ENCODE data around the gene ITGB1.
"Not testable (repeated sequence)": the region's sequence is repeated elsewhere in the genome, so short reads cannot be mapped to it uniquely, and the experiment has no call there.

The ITGB1 gene

DNA sequence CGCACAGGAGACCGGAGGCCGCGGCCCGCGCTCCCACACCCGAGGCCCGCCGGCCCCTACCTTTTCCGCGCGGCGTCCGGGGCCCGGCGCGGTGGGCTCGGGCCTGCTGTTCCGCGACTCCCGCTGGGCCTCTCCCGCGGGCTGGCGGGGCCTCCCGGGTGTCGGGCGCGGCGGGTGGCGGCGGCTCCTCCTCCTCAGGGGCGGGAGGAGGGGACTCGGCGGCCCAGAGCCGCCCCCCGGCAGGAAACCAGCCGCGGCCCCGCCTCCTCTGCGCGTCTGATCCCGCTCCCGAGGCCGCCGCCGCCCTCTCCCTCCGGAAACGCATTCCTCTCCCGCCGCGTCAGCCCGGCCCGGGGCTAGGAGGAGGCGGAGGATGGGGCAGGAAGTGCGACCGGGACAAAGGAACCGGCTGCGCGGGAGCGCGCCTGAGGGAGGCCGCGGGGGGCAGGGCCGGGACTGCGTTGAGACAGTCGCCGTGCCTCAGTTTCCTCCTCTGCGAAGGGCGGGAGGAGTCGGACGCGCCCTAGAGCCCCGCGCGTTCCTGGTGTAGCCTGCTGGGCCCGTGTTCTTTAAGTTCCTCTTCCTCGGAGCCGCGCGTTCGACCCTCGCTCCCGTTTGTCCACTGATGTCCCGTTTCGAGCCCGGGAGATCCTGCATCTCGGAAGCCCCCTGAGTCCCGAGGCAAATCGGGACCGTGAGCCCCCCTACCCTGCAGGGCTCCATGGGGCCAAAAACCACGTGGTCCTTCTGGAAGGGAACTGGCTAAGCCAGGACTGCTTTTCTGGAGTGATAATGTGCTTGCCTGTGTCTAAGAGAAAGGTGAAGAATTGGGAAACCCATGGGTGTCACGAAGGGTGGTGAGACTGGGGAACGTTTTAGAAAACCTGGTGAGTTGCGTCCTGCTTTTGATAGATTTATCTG lies at the start of gene ITGB1:
Gene ITGB1 (minus strand): TSS at position 146 of the 921 bp plus-strand sequence. CDS start 22,672 bp downstream, outside the sequence.
- DNase-seq: peak; percentile 59 to 78 (median 69)

DNA sequence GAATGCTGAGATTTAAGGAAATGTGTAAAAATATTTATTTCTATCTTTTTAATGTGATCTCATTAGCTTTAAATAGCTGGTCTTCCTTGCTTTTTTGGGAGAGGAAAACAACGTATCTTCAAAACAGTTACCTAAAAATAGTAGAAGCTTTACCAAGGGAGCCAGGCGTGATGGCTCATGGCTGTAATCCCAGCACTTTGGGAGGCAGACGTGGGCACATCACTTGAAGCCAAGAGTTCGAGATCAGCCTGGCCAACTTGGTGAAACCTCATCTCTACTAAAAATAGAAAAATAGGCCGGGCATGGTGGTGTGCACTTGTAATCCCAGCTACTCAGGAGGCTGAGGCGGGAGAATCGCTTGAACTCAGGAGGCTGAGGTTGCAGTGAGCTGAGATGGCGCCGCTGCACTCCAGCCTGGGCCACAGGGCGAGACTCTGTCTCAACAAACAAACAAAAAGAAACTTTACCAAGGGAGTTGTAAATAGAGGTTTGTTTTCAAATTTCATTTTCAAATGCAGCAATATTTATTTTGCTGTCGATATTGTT lies 48.4 kb upstream of the ITGB1 start:
- DNase-seq: no peak

DNA sequence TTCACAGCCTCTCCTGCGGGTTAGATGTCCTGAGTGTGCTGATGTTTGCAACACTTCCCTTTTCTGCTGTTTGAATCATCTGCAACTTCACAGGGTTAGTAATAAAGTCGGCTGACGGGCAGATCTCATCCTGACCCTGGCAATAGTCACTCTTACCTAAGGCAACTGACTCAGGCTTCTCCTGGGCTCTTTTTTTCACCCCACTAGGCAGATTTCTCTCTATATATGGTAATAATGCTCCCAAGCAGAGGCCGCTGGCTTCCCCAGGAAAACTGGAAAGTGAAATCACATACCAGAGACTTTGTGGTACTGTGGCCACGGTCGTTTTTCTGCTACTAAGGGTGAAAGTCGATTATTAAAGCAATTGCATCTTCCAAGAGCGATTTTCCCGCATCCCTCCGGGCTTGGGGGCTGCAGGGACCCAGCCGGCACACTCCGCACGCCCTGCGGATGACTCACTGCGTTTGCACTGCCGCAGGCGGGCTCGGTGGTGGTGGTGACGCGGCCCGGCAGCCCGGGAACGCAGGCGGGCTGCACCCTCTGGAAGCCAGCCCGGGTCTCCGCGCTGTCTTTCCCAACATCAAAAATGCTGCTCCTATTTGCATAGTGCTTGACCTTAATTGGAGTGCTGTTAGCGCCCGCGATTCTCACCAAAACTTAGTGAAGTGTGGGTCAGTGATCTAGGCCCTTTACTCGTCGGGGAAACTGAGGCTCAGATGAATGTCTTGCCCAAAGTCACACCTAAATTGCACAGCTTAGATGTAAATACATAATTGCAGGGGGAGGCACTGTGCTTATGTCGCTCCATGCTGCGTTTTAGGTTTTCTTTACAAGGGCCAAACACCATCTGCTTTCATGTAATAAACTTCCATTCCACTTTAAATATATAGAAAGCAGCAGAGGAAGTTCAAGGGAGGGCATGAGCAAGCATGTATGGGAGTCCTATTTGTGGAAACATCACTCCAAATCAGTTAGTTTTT lies 47.6 kb upstream of the ITGB1 start:
- no peak for DNase-seq

DNA sequence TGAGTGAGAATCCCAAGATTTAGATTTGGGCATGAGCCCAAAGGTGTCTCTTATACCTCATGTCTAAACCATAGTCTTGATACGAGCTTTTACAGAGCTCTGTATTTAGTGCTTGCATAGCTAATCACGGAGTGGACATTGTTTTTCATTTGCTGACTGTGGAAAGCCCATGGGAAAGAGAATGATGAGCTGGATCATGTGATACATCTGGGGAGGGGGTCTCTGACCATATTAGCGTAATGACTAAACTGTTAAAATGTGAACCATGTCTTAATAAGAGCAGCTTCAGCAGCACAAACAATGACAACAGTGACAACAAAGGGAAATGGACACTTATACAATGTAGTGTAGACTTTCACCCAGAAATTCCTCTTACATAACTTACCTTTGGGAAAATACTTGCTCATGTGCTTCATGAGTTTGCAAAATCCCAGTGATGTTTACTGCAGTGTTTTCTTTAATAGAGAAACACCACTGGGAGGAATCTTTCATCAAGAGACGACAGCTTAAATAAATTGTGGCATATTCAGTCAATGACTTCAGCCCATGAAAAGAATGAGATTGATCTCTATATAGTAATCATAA lies 44.0 kb upstream of the ITGB1 start:
- DNase-seq: no peak

DNA sequence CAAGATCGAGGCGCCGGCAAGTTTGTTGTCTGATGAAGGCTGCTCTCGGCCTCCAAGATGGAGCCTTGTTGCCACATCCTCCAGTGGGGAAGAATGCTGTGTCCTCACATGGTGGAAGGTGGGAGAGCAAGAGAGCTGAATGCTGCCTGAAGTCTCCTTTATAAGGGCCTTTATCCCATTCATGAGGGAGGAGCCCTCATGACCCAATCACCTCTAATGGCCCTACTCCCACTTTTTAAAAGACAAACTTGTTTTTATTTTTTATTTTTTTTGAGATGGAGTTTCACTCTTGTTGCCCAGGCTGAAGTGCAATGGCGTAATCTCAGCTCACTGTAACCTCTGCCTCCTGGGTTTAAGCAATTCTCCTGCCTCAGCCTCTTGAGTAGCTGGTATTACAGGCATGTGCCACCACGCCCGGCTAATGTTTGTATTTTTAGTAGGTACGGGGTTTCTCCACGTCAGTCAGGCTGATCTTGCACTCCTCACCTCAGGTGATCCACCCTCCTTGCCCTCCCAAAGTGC lies 40.1 kb upstream of the ITGB1 start:
- not testable (repeated sequence) for DNase-seq

DNA sequence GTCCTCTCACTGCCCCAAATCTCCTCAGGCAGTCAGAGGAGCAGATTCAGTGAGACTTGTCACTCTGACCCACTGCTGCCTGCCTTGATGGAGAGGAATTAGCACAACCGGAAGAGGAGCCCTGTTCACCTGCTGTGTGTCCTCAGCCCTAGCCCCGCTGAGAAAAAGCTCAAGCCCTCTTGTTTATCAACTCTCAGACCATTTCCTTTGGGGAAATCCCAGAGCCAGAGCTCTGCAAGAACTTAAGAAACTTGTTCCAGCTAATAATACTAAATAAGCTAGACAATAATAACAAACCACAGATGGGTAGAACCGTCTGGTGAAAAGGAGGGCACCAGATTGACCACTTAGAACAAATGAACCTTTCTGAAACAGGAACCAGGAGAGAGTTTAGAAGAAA lies 37.7 kb upstream of the ITGB1 start:
- no peak for DNase-seq

DNA sequence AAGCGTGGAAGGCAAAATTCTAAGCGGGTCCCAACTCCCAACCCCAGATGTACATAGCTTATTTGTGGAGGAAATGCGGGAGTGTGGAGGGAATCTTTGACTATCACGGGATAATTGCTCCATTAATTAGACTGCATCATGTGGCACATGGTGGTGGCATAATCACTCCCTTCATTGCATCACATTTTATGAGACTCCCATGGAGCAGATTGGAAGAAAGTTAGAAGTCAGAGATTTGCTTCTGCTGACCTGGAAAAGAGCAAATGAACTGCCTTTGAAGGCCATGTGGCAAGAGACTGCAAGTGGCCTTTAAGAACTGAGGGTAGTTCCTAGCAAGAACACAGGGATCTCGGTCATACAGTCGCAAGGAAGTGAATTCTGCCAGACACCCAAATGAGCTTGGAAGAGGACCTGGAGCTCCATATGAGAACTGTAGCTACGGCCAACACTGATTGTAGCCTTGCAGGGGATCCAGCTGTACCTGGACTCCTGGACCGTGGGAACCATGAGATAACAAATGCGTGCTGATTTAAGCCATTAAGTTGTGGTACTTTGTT lies 37.1 kb upstream of the ITGB1 start:
- no peak for DNase-seq

DNA sequence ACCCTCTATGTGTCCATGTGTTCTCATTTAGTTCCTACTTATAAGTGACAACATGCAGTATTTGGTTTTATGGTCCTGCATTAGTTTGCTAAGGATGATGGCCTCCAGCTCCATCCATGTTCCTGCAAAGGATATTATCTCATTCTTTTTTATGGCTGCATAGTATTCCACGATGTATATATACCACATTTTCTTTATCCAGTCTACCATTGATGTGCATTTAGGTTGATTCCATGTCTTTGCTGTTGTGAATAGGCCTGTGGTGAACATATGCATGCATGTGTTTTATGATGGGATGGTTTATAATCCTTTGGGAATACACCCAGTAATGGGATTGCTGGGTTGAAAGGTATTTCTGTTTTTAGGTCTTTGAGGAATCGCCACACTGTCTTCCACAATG lies 36.6 kb upstream of the ITGB1 start:
- not testable (repeated sequence) for DNase-seq

DNA sequence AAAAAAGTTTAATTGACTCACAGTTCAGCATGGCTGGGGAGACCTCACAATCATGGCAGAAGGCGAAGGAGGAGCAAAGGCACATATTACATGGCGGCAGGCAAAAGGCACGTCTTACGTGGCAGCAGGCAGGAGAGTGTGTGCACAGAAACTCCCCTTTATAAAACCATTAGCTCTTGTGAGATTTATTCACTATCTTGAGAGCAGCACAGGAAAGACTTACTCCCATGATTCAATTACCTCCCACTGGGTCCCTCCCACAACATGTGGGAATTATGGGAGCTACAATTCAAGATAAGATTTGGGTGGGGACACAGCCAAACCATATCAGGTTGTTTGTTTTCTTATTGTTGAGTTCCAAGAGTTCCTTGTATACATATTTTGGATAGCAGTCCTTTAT lies 34.3 kb upstream of the ITGB1 start:
- not testable (repeated sequence) for DNase-seq

DNA sequence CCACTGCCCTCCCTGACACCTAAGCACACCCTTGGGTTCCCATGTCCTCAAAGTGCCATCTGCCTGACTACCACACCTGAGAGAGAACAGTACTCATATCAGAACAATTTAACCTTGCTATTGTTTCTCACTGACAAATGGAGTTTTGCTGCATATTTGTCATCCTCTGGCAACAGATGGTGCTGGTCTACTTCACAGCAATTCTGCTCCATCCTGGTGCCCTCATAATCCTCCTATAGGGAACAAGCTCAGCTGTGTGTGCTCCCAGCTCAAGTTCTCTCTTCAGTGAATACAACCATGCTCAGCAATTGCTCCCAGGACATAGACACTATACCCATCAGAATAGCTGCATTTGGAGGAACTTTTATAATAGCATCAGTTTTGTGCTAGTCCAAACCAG lies 32.8 kb upstream of the ITGB1 start:
- DNase-seq: no peak

DNA sequence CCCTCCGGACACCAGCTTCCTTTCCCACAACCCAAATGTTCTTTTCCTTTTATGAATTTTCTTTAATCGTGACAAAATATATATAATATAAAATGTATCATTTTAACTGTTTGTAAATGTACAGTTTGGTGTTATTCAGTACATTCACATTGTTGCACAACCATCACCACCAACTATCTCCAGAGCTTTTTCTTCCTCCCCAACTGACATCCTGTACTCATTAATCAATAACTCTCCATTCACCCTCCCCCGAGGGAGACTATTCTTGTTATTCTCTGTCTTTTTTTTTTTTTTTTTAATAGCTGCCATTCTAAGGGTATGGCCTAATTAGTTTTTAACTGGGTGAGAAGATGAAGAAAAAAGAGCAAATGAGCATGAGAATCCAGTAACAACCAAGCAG lies 30.6 kb upstream of the ITGB1 start:
- DNase-seq: no peak

DNA sequence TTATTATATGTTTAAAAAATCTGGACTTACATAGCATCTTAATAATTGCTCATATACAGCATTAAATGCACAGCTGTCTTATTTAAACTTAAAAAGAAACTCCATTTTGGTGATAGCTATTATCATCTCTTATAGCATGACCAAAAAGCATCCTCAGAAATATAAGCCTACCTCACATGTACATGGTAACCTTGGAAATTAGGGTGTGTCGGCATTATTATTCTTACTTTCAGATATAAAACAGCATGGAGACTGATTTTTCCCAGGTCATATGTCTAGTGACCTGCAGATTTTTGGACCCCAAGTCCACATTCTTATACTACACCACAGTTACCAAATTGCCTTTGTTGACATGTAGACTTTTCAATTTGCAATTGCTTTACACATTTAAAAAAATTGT lies 29.1 kb upstream of the ITGB1 start:
- DNase-seq: no peak

DNA sequence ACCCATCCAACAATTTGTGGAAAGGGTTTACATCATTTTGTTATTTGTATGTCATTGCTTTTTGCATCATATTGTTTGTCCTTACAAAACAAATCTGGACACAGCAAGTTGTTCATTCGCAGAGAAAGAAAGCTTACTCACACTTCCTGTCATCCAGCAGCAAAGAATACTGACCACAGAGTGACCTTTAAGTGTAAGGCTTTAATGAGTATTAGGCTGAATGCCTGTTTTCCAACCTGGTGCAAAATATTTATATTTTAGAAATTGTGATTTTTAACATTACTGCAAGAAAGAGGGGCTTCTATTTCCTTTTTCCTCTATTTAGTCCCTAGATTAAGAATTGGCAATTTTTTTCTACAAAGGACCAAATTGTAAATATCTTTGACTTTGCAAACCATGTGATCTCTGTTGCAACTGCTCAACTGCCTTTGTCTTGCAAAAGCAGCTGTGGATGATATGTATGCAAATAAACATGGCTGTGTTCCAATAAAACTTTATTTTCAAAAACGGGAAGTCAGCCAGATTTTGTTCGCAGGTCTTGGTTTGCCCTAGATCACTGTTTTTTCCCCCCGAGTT lies 27.8 kb upstream of the ITGB1 start:
- DNase-seq: no peak

DNA sequence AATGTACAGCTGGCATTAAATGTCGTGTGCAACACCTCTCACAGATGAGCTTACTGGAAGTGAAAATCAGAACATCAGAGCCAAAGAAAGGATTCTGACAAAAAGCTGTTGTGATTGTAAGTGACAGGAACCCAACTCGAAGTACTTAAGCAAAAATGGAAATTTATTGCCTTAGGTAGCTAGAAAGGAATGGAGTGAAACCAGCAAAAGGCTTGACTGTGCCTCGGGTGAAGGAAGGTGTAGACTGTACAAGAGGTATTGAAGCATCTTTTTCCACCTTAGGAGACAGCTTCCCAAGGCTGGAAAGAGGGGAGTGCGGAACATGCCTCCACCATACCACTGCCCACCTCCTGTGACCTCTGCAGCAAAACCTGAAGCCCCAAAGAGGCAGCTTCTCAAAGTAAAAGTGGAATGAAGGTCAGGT lies 27.3 kb upstream of the ITGB1 start:
- DNase-seq: no peak

DNA sequence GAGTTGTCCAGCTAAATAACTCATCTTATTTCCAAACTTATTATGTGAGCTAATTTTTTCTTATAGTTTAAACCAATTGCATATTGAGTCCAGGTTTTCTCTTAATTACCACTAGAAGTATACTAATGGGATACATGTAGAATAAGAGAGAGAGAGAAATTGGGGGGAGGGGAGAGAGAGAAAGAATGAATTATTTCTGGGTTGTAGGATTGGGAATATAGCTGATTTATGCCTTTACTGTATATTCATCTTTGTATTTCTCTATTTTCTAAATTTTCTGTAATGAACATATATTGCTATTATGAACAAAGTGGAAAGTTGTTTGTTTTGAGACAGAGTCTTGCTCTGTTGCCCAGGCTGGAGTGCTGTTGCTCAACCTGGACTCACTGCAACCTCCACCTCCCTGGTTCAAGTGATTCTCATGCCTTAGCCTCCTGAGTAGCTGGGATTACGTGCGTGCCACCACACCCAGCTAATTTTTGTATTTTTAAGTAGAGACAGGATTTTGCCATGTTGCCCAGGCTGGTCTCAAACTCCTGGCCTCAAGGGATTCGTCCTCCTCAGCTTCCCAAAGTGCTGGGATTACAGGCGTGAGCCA lies 26.1 kb upstream of the ITGB1 start:
- no peak for DNase-seq

DNA sequence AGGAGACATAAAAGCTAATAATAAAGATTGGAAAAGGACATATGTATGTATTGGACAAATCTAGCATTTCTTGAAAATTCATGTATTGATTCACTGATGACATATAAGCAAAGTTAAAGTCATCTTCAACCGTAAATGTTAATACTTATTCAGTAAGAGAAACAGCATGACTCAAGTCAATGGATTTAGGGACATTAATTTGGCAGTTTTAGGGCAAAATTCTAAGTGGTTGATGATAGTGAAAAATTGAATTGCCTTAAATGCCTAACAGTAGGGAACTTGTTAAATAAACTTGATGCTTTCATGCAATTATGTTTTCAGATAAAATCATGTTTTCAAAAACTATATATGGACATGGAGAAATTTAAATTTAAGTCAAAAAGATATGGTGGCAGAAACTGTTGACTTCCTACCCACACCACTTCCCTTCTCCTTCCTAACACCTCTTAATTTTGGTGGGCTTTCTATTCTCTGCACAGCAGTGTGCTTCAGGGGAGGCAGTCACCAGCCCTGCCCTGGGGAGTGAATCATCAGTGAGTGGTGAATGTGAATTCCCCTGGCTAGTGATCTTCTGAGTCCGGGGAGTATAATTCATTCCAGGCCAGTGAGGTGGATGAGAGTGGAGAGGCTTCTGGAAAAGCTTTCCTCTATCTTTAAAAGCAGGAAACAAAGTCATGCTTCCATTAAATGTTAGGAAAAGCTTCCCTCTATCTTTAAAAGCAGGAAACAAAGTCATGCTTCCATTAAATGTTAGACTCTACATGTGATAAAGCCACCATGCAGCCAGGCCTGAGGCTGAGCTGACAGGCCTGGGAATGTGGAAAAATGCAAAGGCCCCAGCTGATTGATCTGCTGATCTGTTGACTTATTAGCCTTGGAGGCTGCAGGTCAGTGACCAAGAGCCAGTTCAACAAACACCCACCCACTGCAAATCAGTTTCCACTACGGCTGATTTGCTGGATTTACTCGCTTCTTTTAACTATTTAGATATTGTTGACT lies 25.2 kb upstream of the ITGB1 start:
- no peak for DNase-seq

DNA sequence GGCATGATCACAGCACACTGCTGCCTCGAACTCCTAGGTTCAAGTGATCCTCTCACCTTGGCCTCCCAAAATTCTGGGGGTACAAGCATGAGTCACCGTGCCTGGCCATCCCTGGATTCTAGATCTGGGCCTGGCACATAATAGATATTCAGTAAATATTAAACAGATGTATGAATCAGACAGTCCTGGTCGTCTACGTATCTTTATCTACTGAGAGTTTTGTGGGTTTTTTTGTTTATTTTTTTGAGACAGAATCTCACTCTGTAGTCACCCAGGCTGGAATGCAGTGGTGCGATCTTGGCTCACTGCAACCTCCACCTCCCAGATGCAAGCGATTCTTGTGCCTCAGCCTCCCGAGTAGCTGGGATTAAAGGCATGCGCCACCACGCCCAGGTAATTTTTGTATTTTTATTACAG lies 24.3 kb upstream of the ITGB1 start:
- DNase-seq: no peak

DNA sequence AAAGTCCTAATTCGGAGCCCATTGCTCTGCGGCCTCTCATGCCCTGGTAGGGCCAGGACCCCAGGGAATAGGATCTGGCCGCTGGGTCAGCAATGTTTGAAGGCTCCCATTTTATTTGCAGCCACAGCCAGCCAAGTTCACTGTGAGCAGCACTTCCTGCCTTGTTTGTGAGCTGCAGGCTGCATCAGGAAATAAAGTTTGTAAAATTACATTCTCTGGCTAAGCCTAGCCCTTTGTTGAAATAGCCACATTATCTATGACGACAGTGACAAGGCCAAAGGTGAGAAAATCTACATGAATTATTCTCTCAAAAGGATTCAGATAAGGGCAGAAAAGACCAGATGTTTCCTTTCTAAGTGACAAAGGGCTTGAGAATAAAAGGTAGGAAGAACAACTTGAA lies 23.7 kb upstream of the ITGB1 start:
- no peak for DNase-seq

DNA sequence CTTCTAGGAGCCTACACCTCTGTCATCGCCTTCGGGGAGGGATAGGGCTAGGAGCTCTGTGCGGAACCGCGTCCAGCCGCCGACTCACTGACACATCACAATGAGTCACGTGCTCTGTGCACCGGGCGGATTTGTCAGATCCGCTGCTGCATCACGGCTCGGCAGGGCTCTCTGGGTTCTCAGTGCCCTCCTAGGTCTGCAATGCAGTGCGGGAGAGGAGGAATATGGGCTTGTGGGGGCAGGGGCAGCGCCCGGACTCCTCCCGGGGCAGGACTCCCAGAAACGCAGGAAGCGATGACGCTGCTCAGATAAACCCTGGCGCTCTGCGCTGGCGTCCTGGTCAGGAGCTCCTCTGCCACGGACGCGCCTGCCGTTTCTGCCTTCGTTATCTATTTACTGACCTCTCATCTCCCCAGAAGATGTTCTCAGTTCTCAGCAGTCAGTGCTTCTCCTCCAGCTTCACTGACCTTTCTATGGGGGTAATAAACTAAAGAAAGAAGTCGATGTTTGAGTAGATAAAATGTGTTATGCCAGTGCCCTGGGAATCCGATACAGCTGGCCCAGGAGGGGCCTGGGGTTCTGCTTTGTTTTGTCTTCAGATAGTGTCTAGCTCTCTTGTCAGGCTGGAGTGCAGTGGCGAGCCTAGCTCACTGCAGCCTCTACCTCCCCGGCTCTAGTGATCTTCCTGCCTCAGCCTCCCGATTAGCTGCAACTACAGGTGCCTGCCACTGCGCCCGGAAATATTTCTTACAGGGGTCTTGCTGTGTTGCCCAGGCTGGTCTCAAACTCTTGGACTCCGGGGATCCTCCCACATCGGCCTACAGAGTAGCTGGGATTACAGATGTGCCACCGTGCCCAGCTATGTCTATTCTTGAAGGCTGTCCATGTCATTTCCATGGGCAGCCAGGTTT lies 22.8 kb upstream of the ITGB1 start:
- peak; percentile 56 to 69 (median 60) for DNase-seq

Data from activated CD4-positive, CD25-positive, alpha-beta regulatory T cell (primary cell).